Mucosa of gallbladder (tissue), 1 donor: ENCODE results near the gene HCRTR1. TPM values are rescaled to one million over a fixed set of nuclear protein-coding genes. Genes with fewer than 3 reads are reported as not detected.
A peak's percentile ranks its signal among the peaks of the same experiment; 100 is the strongest.

ENCODE experiments used
- DNase-seq: peaks from one replicate; pipeline ENCODE4 v3.0.0-alpha.2; 2020; ENCODE audit warnings: low spot score
- total RNA-seq: library from RNA; stranded (reverse); gene quantifications from one replicate; pipeline ENCODE4 v1.2.1, GENCODE V29; 2021
- donor health status: DM: no; HTN: no; CAD: no.

HCRTR1 gene
- total RNA-seq, 1 donor from 2014 or later = not detected

DNA sequence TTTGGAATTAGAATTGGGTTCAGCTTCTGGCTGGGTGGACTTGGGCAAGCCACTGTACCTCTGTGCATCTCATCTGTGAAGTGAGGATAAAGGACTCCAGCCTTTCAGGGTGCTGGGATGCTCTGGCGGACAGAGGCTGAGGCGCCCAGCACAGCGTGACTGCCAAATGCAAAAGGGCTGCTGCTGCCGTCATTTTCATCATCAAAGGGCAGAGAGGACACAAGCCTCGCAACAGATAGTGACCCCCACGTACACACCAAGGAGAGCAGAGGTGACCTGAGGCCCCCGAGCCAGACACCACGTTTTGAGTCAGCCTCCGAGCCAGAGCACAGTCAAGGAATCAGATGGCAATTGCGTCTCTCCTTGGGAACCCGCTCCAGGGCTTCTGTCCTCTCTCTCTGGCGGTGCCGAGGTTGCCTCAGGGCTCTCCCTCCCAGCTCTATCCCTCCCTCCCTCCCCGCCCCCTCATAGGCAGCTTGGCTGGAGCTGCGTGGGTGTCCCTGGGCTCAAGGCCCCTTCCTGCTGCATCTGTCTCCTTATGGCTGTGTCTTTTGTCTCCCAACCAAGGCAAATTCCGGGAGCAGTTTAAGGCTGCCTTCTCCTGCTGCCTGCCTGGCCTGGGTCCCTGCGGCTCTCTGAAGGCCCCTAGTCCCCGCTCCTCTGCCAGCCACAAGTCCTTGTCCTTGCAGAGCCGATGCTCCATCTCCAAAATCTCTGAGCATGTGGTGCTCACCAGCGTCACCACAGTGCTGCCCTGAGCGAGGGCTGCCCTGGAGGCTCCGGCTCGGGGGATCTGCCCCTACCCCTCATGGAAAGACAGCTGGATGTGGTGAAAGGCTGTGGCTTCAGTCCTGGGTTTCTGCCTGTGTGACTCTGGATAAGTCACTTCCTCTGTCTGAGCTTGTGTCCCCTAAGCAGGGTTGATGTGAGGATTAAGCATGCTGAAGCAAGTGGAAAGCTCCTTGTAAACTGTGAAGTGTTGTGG is 9.0 kb downstream of the HCRTR1 start:
- no peak for DNase-seq

DNA sequence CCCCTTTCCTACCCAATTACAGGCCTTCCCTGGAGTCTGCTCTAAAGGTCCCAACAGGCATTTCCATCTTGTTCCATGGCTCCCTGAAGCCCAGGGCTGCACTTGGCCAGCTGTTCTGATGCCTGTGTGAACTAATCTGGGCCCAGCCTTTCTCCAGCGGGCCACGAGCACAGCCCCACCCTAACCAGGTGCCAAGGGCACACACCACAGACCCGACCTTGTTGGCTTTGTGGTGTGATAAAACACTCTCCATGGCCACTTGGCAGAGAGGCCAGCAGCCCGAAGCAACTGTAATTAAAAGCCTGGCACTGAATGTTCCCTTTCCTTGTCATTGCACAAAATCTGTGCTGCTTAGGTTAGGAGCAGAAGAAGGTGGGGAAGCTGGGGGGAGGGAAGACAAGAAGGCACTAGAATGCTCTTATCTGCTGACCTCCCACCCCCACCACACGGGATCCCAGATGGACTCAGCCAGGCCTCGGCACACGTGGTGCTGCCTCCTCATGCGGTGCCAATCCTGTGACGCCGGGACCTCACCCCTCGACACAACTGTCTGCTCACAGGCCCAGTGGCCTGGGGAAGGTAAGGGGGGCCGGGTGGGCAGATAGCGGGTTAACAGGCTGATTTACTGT is 9.9 kb downstream of the HCRTR1 start:
- no peak for DNase-seq

DNA sequence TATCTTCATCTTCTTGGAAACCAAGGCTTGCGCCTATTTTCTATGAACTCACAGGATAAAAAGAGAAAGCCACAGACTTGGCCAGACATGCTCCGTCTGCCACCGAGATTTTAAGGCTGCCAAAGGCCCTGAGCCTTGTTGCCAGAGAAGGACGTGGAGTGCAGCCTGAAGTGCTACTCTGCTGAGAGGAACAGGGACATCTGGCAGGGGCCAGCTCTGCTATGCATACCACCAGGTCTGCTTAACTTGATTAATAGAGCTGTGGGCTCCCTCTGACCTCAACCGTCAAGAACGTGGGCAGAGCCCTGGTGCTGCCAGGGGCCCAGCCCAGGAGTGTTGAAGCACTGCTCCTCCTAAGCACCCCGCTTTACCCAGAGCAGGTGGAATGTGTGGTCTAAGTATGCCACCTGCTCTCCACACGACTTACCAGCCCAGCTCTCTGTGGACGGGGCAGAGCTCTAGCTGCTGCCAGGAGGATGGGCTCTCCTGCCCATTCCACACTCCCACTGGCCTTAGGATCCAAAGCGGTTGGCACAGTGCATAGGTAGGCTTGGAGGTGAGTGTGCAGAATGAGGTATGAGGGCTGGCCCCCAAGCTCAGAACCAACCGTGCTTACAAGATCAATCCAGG is 10.6 kb downstream of the HCRTR1 start:
- no peak for DNase-seq

DNA sequence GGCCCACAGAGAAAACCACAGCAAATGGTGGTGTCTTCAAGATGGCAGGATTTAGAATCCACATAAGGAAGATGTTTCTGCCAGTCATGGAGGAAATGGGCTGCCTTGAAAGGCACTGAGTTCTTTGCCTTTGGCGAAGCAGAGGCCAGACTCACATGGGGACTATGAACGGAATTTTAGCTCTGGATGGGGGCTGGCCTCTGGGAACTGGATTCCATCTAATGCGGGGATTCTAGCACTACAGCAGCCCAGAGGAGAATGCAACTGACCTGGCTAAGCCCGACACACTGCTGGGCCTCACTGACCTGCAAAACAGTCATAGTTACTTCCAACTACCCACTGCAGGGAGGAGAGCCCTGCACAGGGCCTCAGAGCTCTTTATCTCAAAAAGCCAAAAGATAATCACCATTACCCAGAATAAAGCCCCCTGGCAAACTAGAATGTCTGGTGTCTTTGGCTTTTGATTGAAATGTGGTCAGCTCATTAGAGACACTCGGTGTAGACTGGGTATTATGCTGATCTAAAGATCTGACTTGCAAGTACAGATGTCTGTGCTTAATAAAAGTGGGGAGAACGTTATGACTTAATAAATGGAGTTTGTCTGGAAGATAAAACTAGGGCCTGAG is 11.6 kb downstream of the HCRTR1 start:
- DNase-seq = no peak

DNA sequence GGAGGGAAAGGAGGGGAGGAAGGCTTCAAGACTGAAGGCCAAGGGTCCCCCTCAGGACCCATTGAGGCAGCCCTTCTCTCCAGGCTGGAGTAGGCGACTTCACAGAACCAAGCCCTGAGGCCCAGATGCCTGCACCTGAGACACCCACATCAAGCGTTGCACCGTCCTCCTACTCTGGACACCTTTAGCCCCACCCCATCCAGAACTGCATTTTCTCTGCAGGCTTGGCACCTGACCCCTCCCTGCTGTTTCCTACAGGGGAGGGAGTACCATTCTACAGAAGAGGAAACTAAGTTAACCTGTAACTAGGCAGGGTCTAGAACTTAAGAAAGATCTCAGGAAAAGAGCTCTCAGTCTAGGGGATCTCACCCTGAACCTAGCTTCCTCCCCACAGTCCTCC is 15.2 kb downstream of the HCRTR1 start:
- no peak for DNase-seq

DNA sequence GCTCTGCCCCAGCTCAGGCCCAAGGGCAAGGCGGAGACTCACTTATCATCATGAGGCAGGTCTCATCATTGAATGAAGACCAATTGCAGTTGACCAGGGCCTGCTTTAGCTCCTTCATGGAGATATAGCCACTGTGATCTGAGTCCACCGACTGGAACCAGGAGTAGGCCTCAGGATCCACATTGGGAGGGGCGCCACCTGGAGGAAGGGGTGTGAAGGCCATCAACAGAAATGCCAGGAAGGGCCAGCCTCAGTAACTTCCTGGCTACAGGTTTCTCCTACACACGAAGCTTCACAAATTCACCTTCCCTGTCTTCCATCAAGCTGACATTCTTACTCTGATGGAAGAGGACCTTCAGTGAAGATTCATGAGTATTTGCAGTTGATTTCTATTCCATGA is 15.6 kb downstream of the HCRTR1 start:
- DNase-seq = no peak

DNA sequence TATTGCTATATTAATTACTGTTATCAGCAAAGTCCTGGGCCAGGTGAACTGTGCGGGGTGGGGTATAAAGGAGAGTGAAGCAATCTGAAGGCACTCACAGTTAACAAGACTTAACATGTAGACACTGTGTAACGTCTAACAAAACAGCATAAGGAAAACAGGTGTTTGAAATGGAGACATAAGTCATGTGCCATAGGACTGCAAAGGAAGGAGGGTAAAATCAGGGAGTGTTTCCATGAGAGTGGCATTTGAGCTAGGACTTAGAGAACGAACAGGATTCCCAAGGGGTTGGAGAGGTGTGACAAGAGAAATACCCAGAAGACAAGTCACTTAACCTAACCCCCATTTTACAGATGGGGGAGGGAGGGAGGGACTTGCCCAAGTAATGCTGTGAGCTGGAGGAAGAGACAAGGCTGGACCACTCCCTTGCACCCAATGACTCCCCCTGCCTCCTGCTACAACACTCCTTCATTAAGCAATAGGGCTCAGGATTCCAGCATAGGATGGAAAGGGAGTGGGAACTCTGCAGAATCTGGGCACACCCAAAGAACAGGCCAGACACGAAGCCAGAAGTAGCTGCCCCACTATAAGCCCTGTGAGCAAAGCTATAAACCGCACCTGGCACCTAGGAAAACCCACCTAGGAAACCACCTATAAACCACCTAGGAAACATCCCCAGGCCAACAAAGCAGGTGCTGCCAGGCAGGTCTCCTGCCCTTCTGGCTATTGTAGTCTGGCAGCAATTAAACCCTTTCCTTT is 20.6 kb downstream of the HCRTR1 start:
- DNase-seq = no peak

DNA sequence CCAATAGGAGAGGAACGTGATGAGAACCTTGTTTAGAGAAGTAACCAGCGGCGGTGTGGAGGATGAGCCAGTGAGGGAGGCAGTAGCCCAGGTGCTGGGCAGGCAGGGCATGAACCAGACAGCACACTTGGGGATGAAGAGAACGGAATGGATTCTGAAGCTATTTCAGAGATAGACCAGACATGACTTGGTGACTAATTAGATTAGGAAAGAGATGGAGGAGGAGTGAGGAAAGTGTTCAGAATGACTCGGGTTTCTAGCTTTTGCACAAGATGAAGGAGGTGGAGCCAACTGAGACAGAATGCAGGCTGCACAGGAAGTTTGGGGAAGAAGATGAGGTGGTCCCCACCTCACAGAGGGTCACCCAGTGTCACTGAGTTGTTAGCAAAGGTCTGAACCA is 22.1 kb downstream of the HCRTR1 start:
- no peak for DNase-seq

DNA sequence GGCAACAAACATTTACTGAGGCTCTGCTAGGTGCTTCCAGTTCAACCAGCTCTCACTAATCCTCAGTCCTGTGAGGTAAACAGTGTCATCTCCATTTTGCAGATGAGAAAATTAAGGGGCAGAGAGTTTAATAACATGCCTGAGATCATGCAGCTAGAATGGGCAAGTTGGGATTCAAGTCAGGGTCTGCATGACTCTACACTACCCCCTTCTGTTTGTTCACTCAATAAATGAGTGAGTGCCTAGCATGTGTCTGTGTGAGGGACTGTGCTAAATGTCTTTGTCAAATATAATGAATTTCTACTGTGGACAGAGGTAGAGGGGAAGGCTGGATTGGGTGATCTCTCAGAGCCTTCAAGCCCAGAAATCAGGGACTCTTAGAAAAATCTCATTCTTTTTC is 22.7 kb downstream of the HCRTR1 start:
- DNase-seq = no peak

DNA sequence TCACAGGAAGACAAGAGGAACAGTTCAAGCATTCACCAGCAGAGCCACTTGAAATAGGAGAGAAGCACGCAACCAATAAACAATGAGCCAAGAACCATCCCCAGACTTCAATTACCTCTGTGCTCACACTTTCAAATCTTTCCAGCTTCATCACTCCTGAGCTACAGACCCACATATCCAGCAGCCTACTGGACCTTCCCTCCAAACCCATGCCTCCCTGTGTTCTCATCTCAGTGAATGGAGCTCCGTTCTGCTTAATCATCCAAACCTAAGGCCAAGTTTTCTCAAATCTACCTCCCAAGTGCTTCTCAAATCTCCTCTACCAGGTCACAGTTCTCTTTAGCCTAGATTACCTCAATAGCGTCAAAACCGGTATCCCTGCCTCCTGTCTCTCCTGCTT is 23.5 kb downstream of the HCRTR1 start:
- DNase-seq = no peak

DNA sequence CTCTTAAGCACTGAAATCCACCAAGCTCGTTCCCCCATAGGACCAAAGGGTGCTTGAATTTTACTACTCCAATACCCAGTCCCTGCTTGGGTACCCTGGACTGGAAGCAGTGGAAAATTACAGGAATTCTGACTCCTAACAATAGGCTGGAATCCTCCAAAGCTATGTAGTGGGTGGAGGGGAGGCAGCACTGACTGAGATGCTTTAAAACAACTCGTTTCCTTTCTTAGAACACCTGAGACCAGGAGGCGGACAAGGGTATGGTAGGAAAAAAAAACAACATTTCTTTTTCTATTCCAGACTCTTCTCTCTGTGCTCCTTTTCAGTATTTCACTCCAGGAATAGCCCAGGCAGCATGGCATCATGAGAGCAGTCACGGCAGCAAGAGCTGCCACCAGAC is 24.9 kb downstream of the HCRTR1 start:
- DNase-seq = no peak

DNA sequence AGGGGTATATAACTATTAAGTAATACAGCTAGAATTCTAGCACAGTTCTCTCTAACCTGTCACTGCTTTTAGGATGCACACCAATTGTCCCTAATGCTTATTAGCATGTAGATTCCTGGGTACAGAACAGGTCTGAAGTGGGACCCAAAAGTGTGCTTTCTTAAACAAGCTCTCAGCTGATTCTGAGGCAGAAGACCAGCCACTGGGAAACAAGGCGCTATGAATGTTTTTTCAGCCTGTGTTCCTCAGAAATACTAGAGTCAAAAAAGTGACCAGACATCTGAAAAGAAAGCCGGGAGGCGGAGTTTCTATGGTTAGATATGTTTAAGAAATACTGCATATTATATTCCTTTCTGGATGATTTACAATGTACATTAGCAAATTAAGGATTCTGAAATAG is 25.4 kb downstream of the HCRTR1 start:
- DNase-seq = no peak

DNA sequence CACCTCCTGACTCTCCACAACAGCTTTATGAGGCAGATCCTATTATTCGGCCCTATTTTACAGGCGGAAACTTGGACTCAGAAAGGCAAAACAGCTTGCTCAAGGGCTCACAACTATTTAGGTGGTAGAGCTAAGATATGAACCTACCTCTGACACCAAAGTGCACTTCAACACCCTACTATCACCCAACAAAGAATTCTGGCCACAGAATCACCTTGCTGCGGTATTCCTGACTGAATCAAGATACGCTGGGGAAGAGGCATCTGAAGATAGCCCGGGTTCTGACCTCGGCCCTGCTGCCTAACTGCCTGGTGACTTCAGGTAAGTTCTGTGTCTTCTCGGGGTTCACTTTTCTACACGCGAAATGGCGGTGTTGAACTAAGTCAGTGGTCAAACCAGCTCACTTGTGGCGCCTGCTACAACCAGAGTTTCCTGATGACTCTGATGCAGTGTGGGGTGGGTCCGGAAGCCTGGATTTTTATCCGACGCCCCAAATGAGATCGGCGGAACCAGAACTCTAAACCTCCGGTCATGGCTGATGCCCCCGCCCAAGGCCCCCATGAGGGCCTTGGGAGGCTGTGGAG is 26.6 kb downstream of the HCRTR1 start:
- no peak for DNase-seq

DNA sequence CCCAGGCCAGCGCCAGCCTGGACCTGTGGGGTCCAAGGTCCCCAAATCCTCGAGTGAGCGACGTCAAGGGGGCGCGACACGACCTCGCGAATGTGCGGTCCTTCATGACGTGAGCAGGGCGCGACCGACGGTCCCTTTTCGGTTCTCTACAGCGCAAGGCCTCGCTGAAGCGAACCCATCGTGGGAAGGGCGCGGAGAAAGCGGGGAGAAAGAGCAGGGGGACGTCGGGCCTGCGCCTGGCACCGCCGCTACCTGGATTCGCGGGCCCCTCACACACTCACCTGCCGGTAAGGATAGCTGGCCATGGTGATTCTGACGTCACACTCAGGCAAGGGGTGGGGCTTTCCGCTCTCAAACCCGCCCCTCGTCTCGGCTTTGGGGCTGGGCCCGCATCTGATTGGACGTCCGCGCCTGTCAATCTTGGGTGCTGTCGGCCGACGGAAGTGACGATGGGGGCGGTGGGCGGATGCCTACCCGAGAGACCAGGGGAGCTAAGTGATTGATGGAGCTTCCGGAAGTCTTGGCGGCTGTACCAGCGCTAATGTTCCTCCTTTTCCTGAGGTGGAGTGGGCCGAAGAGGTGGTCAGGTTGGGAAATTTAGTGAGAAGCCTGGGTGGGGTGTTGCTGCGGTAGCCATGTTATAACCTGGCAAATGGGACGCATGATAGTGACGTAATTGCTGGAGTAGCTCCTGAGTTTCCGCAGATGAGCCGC is 27.2 kb downstream of the HCRTR1 start, which contains the start of gene PEF1:
TSS of gene PEF1 (minus strand) at position 317 of the 714 bp plus-strand sequence. CDS start at position 305, 12 bp downstream.
- peak; percentile 99 for DNase-seq

DNA sequence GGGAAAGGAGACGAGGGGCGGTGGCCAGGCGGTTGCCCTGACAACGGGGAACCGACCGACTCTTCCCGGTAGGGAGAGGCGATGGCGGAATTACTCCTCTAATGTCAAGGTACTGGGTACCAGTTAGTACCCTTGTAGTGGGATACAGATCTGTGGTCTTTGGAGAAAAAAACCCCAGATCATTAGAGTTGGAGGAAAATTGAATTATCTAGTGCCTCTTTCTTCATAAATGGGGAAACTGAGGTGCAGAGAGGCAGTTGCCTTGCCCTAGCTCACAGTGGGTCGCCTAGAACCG is 27.7 kb downstream of the HCRTR1 start:
- DNase-seq = no peak

DNA sequence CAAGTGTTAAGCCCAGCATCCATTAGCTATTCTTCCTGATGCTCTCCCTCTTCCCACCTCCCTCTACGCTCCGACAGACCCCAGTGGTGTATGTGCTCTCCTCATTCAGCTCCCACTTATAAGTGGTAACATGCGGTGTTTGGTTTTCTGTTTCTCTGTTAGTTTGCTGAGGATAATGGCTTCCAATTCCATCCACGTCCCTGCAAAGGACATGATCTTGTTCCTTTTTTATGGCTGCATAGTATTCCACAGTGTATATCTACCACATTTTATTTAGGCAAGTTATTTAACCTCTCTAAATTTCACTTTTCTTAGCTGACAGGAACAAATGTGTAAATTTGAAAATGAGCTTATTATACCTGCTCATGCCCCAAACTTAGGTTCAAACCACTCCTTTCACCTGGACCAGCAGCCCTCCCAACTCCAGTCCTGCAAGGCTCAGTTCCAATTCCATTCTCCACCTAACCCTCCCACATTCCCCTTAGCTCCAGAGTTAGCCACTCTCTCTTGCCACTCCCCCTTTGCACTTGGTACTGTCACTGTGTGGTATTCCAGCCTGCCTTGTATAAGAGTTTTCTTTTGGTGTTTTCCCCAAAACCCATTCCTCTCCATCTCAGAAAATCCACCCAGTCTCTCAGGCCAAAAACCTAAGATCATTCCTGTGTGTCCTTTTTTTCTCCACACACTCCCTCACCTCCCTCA is 28.9 kb downstream of the HCRTR1 start:
- DNase-seq = no peak

DNA sequence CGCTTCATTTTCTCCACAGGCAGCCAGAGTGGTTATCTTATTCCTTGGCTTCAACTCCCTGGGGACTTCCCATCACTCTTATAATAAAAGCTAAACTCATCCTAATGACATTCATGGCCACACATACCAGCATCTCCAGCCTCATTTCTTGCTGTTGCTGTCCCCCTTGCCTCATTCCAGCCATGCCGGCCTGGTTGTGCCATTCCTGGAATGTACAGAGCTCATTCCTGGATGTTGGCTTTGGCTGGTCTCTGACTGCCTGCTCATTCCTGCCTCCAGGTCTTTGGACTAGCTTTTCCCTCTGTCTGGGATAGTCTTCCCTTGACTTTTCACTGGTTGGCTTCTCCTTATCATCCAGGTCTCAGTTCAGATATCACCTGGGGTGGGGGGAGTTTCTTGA is 29.6 kb downstream of the HCRTR1 start:
- no peak for DNase-seq

DNA sequence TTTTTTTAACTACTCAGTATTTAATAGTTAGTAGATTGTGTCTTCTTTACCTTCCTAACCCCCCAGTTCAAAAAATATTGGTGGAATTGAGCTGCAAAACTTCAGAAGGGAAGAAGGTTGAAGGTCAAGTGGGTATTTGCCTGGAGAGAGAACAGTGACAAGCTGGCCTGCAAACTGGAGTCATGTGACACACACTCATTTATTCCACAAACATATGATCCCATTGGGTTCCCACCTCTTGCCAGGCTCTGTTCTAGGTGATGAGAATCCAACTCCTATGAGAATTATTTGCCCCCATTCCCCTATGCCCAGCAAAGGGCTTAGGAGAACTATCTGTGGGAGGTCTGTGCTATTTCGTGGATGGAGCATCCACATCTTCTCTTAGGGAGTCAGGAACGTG is 30.7 kb downstream of the HCRTR1 start:
- no peak for DNase-seq

DNA sequence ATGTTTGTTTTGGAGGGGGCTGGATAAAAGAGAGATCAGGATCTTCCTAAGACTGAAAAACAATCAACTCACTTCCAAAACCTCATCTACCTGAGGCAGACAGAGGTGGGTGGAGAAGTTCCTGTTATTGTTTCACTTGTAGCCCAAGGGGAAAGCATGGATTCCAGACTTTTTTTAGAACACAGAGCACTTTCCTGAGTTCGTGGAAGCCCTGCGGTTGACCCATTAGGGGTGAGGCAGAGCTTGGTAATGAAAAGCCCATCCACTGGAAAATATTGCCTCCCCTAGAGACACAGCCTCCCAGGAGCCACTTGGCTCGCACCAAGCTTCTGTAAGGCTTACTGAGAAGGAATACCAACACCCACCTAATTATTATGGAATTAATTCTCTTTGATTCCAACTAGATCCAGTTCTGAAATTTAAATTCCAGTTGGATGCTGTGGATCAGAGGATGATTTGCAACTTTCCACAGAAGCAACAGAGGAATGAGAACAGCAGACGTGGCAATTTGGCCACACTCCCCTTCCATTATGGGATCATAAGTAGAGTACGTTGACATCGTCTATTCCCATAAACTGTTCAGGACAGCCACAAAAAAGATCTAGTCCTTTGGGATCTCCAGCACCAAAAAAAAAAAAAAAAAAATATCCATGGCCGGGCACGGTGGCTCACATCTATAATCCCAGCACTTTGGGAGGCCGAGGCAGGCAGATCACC is 31.3 kb downstream of the HCRTR1 start:
- DNase-seq = no peak
